ENCODE data around the gene COL16A1.

DNA sequence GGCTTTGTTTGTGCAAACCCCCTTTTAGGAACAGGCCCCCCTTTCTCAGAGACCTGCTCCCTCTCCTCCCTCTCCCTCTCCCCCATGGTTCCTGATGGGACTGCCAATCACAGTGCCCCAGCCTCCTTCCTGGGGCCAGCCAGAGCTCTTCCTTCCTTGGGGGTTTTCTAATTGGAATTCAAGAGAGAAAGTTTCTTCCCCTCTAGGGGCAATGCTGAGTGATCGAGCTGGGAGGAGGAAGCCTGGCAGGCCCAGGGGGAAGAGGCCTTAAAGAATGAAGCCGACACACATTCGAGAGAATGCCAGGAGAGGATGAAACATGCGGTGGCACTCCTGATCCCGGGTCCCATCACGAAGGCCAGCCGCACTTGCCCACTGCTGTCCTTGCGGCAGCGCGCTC is 21.3 kb upstream of the COL16A1 start:
- TF ChIP-seq, protein P1, sequence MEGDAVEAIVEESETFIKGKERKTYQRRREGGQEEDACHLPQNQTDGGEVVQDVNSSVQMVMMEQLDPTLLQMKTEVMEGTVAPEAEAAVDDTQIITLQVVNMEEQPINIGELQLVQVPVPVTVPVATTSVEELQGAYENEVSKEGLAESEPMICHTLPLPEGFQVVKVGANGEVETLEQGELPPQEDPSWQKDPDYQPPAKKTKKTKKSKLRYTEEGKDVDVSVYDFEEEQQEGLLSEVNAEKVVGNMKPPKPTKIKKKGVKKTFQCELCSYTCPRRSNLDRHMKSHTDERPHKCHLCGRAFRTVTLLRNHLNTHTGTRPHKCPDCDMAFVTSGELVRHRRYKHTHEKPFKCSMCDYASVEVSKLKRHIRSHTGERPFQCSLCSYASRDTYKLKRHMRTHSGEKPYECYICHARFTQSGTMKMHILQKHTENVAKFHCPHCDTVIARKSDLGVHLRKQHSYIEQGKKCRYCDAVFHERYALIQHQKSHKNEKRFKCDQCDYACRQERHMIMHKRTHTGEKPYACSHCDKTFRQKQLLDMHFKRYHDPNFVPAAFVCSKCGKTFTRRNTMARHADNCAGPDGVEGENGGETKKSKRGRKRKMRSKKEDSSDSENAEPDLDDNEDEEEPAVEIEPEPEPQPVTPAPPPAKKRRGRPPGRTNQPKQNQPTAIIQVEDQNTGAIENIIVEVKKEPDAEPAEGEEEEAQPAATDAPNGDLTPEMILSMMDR (IDR thresholded peaks at IDR 0.05): no peak
- TF ChIP-seq EP300 (IDR thresholded peaks at IDR 0.05) (no peak), POLR2AphosphoS5 (IDR thresholded peaks at IDR 0.05) (no peak)
